GOT3 (cell line): ENCODE measurements around the gene VSX1.

Experiments
- DNase-seq: peaks from one replicate; lab custom pipeline; 2025; ENCODE audit warnings: mixed read lengths; lab: John Stamatoyannopoulos, UW

Gene VSX1

DNA sequence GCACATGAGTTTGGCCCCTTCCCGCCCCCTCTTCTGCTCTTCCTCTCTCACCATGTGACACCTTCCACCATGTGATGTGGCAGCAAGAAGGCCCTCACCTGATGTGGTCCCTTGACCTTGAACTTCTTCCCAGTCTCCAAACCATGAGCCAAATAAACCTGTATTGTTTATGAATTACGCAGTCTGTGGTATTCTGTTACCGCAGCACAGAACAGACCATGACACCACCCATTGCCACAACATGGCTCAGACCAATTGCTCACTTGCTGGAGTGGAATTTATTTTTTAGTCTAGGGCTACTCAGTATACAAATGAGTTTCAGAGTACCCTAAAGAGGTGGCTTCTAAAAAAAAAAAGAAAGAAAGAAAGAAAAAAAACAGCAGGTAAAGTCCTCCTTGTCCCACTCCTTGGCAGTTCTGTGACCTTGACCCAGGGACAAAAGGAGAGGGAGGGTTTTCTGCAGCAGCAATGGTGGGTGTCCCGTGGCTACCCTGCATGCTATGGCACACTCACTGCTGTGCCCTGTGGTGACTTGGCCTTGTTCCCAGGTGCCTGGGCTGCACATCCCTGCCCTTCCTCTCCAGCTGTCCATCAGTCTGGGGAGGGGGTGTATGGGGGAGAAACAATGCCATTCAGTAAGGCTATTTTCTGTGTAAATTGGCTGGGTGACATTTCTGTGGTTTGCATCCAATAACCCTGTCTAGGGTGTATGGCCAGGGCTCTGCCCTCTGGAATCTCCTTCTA is 5.4 kb upstream of the VSX1 start:
- no peak for DNase-seq

- DNase-seq: no peak
Measured at GRCh38 chr20:25085756-25086495, 4.0 kb upstream of the VSX1 start.

GRCh38 chr20:25084626-25085187 is 2.8 kb upstream of the VSX1 start:
- DNase-seq: no peak

DNA sequence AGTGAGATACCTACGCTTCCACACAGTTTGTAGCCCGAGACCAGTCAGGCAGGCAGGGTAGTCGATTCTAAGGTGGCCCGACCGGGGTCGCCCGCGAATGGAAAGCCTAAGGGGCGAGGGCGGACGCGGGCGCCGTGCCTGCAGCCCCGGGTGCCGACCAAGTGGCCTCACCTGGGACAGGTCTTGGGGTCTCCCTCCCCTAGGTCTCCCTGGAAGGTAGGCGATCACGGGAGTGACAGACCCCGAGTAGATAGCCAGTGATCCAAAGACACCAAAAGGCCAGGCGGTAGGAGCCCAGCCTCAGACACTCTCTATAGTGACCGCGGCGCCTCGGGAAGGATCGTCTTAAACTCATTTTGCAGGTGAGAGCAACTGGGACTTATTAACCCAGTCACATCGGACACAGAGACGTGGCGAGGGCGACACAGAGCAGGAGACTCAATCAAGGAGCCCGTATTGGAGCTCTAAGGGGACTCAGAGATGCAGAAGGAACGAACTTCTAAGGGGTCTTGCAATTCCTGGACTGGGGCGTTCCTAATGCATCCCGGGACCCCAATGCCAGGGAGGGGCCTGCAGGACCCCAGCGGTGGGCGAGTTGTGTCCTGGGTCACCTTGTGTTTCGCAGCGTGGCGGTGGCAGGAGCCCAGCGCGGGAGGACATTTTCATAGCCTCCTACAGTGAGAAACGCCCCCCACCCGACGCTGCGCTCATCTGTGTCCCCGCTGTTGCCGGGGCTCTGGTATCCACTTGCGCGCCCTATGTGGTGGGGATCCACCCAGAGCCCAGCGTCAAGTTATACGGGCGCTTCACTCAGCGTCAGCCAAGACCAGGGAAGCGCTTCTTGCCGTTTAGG is 2.1 kb upstream of the VSX1 start:
- DNase-seq: no peak

- DNase-seq: no peak
Measured at GRCh38 chr20:25083141-25083772, 1.3 kb upstream of the VSX1 start.

- no peak for DNase-seq
Measured at GRCh38 chr20:25082498-25082873, 545 bp upstream of the VSX1 start.

- DNase-seq: no peak
Measured at GRCh38 chr20:25081065-25081729, 744 bp downstream of the VSX1 start.

- DNase-seq: no peak
Measured at GRCh38 chr20:25079171-25079570, 2.8 kb downstream of the VSX1 start.

GRCh38 chr20:25078662-25079061 is 3.3 kb downstream of the VSX1 start:
- DNase-seq: no peak

GRCh38 chr20:25077610-25078169 is 4.3 kb downstream of the VSX1 start:
- no peak for DNase-seq

GRCh38 chr20:25076731-25077609 is 5.0 kb downstream of the VSX1 start:
- DNase-seq: no peak

- no peak for DNase-seq
Measured at GRCh38 chr20:25076201-25076600, 5.7 kb downstream of the VSX1 start.

GRCh38 chr20:25073544-25073943 is 8.4 kb downstream of the VSX1 start:
- DNase-seq: no peak

DNA sequence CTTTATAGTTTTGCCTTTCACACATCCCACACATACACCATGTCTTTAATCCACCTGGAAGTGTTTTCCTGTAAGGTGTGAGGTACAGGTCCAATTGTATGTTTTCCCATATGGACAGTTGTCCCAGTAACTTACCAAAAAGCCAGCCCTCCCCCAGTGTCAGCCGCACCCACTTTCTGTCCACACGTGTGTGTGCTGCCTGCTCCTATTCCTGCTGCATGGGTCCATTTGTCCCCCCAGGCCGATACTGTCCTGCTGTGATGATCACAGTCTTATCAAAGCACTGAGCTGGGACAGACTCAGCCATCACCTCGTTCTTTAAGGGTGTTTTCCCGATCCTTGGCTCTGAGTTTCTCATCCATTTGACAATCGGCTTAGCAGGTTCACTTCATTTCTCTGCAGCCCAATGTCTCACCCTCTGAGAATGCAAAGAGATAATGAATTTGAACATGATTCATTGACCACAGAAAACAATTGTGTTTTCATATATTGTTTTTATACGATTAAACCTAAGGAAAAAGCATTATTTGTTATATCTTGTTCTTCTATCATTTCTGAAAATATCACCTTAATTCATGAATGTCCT is 9.6 kb downstream of the VSX1 start:
- no peak for DNase-seq

GRCh38 chr20:25071734-25072133 is 10.2 kb downstream of the VSX1 start:
- no peak for DNase-seq

GRCh38 chr20:25070821-25071473 is 11.0 kb downstream of the VSX1 start:
- DNase-seq: no peak

GRCh38 chr20:25067102-25067987 is 14.6 kb downstream of the VSX1 start:
- no peak for DNase-seq

DNA sequence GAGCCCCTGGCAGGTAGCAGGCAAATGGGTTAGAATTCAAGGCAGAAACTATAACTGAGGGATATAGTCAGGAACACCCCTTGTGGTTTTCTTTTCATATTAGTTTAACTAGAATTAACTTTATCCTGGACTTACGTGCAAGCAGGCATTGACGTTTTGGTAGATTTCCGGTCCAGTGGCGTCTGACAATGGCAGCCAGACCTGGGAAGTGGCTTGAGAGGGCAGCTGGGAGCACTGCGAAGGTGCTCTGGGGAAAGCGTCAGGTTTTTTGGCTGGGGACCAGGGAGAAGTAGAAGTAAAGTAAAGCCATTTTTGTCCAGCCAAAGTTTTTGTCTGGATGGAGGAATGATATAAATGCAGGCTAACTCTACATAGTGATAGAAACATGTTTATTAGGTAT is 15.6 kb downstream of the VSX1 start:
- DNase-seq: no peak
